GM12873 (cell line): ENCODE data around the gene SOAT2.

Experiments used
- TF ChIP-seq, protein P1 (sequence below): IDR thresholded peaks from 2 replicates; pipeline ENCODE4 v1.5.1; 2012; ENCODE audit warnings: low read depth, mild to moderate bottlenecking, moderate library complexity, low read length, control low read depth; ENCODE audit not compliant: insufficient read depth; ENCODE audit errors: missing control alignments

The SOAT2 gene

DNA sequence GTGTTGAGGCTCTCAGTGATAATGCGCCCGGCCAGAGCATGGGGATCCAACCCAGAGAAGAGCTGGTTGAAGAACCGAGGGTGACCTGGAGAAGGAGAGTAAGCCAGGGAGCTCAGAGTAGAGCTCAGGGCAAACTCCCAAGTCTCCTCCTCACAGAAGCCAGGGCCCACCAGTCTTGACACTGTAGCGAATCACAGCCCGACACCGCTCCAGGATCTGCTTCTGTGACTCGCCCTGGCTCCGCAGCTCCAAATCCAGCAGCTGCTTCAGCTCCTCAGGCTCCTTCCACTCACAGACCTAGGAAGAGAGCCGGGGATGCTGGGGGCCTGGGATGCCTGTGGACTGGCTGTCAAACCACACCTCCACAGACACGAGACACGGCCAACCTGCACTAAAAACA, 69.1 kb downstream of the SOAT2 start:
- TF ChIP-seq, protein P1, sequence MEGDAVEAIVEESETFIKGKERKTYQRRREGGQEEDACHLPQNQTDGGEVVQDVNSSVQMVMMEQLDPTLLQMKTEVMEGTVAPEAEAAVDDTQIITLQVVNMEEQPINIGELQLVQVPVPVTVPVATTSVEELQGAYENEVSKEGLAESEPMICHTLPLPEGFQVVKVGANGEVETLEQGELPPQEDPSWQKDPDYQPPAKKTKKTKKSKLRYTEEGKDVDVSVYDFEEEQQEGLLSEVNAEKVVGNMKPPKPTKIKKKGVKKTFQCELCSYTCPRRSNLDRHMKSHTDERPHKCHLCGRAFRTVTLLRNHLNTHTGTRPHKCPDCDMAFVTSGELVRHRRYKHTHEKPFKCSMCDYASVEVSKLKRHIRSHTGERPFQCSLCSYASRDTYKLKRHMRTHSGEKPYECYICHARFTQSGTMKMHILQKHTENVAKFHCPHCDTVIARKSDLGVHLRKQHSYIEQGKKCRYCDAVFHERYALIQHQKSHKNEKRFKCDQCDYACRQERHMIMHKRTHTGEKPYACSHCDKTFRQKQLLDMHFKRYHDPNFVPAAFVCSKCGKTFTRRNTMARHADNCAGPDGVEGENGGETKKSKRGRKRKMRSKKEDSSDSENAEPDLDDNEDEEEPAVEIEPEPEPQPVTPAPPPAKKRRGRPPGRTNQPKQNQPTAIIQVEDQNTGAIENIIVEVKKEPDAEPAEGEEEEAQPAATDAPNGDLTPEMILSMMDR = no peak

DNA sequence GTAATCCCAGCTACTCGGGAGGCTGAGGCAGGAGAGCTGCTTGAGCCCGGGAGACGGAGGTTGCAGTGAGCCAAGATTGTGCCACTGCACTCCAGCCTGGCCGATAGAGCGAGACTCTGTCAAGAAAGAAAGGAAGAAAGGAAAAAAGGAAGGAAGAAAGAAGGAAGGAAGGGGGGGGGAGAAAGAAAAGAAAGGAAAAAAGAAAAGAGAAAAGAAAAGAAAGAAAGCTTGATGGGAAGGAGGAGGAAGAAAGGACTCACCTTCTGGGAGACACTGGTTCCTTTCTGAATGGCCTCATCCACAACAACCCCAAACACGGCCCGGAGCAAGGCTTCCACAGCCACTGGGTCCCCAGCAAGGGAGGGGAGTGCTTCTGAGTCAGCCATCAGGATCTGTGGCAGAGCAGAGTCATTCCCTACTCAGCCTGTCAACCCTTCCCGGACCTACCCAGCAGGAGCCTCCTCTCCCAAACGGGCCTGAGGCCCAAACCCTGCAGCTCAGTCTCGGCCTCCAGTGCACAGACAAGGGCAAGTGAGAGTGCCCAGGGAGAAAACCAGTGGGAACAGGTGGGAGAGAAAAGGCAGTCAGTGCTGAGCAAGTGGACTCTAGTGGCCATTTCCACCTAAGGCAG, 69.9 kb downstream of the SOAT2 start:
- TF ChIP-seq, protein P1 = no peak
